ENCODE data around the gene TMEM106B.
A peak's percentile ranks its signal among the peaks of the same experiment; 100 is the strongest.
"Not testable (repeated sequence)": the region's sequence is repeated elsewhere in the genome, so short reads cannot be mapped to it uniquely, and the experiment has no call there.

Gene TMEM106B

DNA sequence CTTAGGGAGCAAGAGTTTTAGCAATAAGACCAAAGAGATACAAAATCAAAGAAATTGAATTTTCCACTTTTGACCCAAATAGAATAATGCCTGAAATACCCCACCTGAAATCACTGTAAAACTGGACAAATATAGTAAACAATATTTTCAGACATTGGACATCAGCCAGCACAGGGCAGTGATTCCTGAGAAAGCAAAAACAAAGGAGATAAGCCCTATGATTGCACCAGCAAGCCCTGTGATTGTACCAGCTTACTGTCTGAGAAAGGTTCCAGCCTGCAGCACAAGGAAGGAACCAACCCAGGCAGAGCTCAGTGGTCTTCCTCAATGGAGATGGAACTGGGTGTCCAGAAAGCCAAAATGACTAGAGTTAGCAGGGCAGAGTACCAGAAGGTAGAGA, 10.3 kb downstream of the TMEM106B start:
- Histone ChIP-seq H2AK5ac (ENCODE audit: low read length) (no peak overlapping the region), H3K27ac (ENCODE audit: low read depth, low read length) (no peak overlapping the region), H2BK15ac (replicated peaks; ENCODE audit: low read depth) (no peak overlapping the region), H3K56ac (ENCODE audit: low read length) (no peak overlapping the region), H3K79me2 (ENCODE audit: control insufficient read depth, insufficient read depth, low read length) (no peaks in the 10 kb centered on the region), H3K18ac (ENCODE audit: low read length) (no peak overlapping the region), H3K4me3 (ENCODE audit: low read length) (no peak overlapping the region), H2BK120ac (ENCODE audit: low read depth, low read length) (no peak overlapping the region), H3K23ac (ENCODE audit: low read length) (no peak overlapping the region), H3K9ac (ENCODE audit: low read length) (no peak overlapping the region), H3K27me3 (ENCODE audit: insufficient read depth, low read length, poor library complexity) (no peaks in the 10 kb centered on the region), H2BK5ac (ENCODE audit: low read length) (no peak overlapping the region), H3K4ac (ENCODE audit: low read depth, low read length) (no peak overlapping the region), H4K5ac (ENCODE audit: low read length) (no peak overlapping the region), H3K4me2 (ENCODE audit: low read length) (no peak overlapping the region), H3K4me1 (ENCODE audit: control insufficient read depth, low read depth, low read length) (no peaks in the 10 kb centered on the region), H3K36me3 (ENCODE audit: control insufficient read depth, insufficient read depth, low read length) (no peaks in the 10 kb centered on the region), H3K79me1 (ENCODE audit: low read length) (no peaks in the 10 kb centered on the region), H4K8ac (ENCODE audit: low read depth, low read length) (no peak overlapping the region)
- no peak for DNase-seq

- H3K79me2 ChIP-seq (ENCODE audit: control insufficient read depth, insufficient read depth, low read length), result no peaks in the 10 kb centered on the region
- no peak for DNase-seq
- no peaks in the 10 kb centered on the region for H3K36me3 ChIP-seq (ENCODE audit: control insufficient read depth, insufficient read depth, low read length)
These were observed 11.9 kb downstream of the TMEM106B start for GRCh38 chr7:12222889-12223579.

GRCh38 chr7:12225017-12225416, 13.9 kb downstream of the TMEM106B start:
- H3K79me1 ChIP-seq (ENCODE audit: low read length); H3K27ac ChIP-seq (ENCODE audit: low read depth, low read length); H3K79me2 ChIP-seq (ENCODE audit: control insufficient read depth, insufficient read depth, low read length); H3K4ac ChIP-seq (ENCODE audit: low read depth, low read length); H3K4me2 ChIP-seq (ENCODE audit: low read length); H2BK120ac ChIP-seq (ENCODE audit: low read depth, low read length); H3K4me1 ChIP-seq (ENCODE audit: control insufficient read depth, low read depth, low read length); H2AK5ac ChIP-seq (ENCODE audit: low read length); H2BK15ac ChIP-seq (replicated peaks; ENCODE audit: low read depth); H4K8ac ChIP-seq (ENCODE audit: low read depth, low read length); H3K27me3 ChIP-seq (ENCODE audit: insufficient read depth, low read length, poor library complexity); H3K18ac ChIP-seq (ENCODE audit: low read length); H3K9ac ChIP-seq (ENCODE audit: low read length); H2BK5ac ChIP-seq (ENCODE audit: low read length); H3K56ac ChIP-seq (ENCODE audit: low read length); H4K5ac ChIP-seq (ENCODE audit: low read length); H3K36me3 ChIP-seq (ENCODE audit: control insufficient read depth, insufficient read depth, low read length); DNase-seq; H3K23ac ChIP-seq (ENCODE audit: low read length); H3K4me3 ChIP-seq (ENCODE audit: low read length): not testable (repeated sequence)
- WGBS (ENCODE audit: extremely low coverage, insufficient coverage, low lambda C conversion rate), result no CpG with 5 or more reads among the region's 7 CpGs

More at GRCh38 chr7:12222889-12223579, 11.9 kb downstream of the TMEM106B start:
- Histone ChIP-seq H3K79me1 (ENCODE audit: low read length) (no peaks in the 10 kb centered on the region), H3K56ac (ENCODE audit: low read length) (no peak overlapping the region), H2BK15ac (replicated peaks; ENCODE audit: low read depth) (no peak overlapping the region), H3K18ac (ENCODE audit: low read length) (no peak overlapping the region), H2AK5ac (ENCODE audit: low read length) (no peak overlapping the region), H3K4ac (ENCODE audit: low read depth, low read length) (no peak overlapping the region), H3K4me3 (ENCODE audit: low read length) (no peak overlapping the region), H3K4me1 (ENCODE audit: control insufficient read depth, low read depth, low read length) (no peaks in the 10 kb centered on the region), H3K23ac (ENCODE audit: low read length) (no peak overlapping the region), H4K8ac (ENCODE audit: low read depth, low read length) (no peak overlapping the region), H3K4me2 (ENCODE audit: low read length) (no peak overlapping the region), H3K27me3 (ENCODE audit: insufficient read depth, low read length, poor library complexity) (no peaks in the 10 kb centered on the region), H2BK5ac (ENCODE audit: low read length) (no peak overlapping the region), H3K9ac (ENCODE audit: low read length) (no peak overlapping the region), H4K5ac (ENCODE audit: low read length) (no peak overlapping the region), H2BK120ac (ENCODE audit: low read depth, low read length) (no peak overlapping the region), H3K27ac (ENCODE audit: low read depth, low read length) (no peak overlapping the region)
- WGBS (ENCODE audit: extremely low coverage, insufficient coverage, low lambda C conversion rate), result 100% methylated on average over 1 of the region's 1 CpG

DNA sequence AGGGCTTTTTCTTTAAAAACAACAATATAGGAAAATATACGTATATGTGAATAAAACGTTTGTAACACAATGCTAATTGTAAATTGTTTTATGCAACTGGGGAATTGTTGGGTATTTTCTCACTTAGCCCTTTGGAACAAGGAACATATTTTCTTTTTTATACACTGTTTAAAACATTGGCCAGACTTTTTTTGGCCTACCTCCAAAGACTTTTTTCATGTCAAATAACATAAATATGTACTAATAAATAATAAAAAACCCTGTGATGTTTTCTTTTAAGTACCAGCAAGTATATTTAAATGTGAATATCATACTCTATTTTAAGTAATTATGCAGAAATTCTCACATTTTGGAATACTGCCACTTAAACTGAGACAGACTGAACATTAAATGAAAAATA, 15.7 kb downstream of the TMEM106B start:
- Histone ChIP-seq H3K4me1 (ENCODE audit: control insufficient read depth, low read depth, low read length) (no peaks in the 10 kb centered on the region), H4K8ac (ENCODE audit: low read depth, low read length) (no peak overlapping the region), H3K9ac (ENCODE audit: low read length) (no peak overlapping the region), H2AK5ac (ENCODE audit: low read length) (no peak overlapping the region), H2BK5ac (ENCODE audit: low read length) (no peak overlapping the region), H3K18ac (ENCODE audit: low read length) (no peak overlapping the region), H4K5ac (ENCODE audit: low read length) (no peak overlapping the region), H3K4me2 (ENCODE audit: low read length) (no peak overlapping the region), H3K4me3 (ENCODE audit: low read length) (no peak overlapping the region), H3K36me3 (ENCODE audit: control insufficient read depth, insufficient read depth, low read length) (no peaks in the 10 kb centered on the region), H3K27ac (ENCODE audit: low read depth, low read length) (no peak overlapping the region), H3K56ac (ENCODE audit: low read length) (no peak overlapping the region), H3K4ac (ENCODE audit: low read depth, low read length) (no peak overlapping the region), H3K79me1 (ENCODE audit: low read length) (no peaks in the 10 kb centered on the region), H3K23ac (ENCODE audit: low read length) (no peak overlapping the region), H2BK120ac (ENCODE audit: low read depth, low read length) (no peak overlapping the region), H3K27me3 (ENCODE audit: insufficient read depth, low read length, poor library complexity) (no peaks in the 10 kb centered on the region), H2BK15ac (replicated peaks; ENCODE audit: low read depth) (no peak overlapping the region), H3K79me2 (ENCODE audit: control insufficient read depth, insufficient read depth, low read length) (no peaks in the 10 kb centered on the region)
- WGBS (ENCODE audit: extremely low coverage, insufficient coverage, low lambda C conversion rate), result 100% methylated on average over 2 of the region's 2 CpGs
- DNase-seq, result no peak

DNA sequence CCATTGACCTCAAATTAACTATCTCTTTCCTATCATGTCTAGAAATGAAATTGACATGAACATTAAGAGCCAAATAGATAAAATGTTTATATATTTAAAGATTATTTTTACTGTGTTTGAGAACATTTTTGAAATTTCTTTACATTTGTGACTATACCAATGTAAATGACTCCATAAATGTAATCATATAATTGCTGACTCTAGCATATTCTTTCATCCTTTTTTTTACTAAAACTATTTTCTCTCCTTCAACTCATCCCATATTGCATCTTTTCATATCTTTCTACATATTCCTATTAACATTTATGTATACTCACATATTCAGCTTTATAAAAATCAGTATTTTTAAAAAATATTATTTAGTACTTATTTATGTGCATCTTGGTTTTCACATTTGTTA, 16.9 kb downstream of the TMEM106B start:
- no peaks in the 10 kb centered on the region for H3K79me1 ChIP-seq (ENCODE audit: low read length)
- H2BK120ac ChIP-seq (ENCODE audit: low read depth, low read length), result no peak overlapping the region
- H3K18ac ChIP-seq (ENCODE audit: low read length), result no peak overlapping the region
- no peak overlapping the region for H4K5ac ChIP-seq (ENCODE audit: low read length)
- H2BK5ac ChIP-seq (ENCODE audit: low read length), result no peak overlapping the region
- H3K56ac ChIP-seq (ENCODE audit: low read length), result no peak overlapping the region
- H3K9ac ChIP-seq (ENCODE audit: low read length), result no peak overlapping the region
- H3K79me2 ChIP-seq (ENCODE audit: control insufficient read depth, insufficient read depth, low read length), result no peaks in the 10 kb centered on the region
- H3K4ac ChIP-seq (ENCODE audit: low read depth, low read length), result no peak overlapping the region
- no peak overlapping the region for H2AK5ac ChIP-seq (ENCODE audit: low read length)
- H4K8ac ChIP-seq (ENCODE audit: low read depth, low read length), result no peak overlapping the region
- DNase-seq, result no peak
- no peak overlapping the region for H3K27ac ChIP-seq (ENCODE audit: low read depth, low read length)
- H3K4me2 ChIP-seq (ENCODE audit: low read length), result no peak overlapping the region
- no peak overlapping the region for H2BK15ac ChIP-seq (replicated peaks; ENCODE audit: low read depth)
- H3K23ac ChIP-seq (ENCODE audit: low read length), result no peak overlapping the region
- no peaks in the 10 kb centered on the region for H3K27me3 ChIP-seq (ENCODE audit: insufficient read depth, low read length, poor library complexity)
- H3K4me1 ChIP-seq (ENCODE audit: control insufficient read depth, low read depth, low read length), result no peaks in the 10 kb centered on the region
- no peak overlapping the region for H3K4me3 ChIP-seq (ENCODE audit: low read length)
- no peaks in the 10 kb centered on the region for H3K36me3 ChIP-seq (ENCODE audit: control insufficient read depth, insufficient read depth, low read length)

DNA sequence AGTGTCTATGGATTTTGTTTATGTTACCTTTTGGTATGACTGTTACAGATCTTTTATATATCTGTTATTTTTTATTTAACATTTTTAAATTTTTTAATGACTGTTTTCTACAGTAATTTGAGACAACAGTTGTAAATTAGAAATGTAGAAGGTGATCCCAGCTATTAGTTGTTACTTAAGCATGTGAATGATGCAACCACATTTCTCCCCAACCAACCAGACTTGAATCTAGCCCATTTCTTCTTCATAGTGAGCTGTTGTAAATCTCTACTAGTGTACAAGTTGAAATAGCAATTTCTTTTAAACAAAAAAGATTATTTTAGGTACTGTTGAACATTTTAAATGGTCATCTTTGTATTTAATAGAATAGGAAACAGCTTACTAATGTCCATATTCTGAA, 18.0 kb downstream of the TMEM106B start:
- no peaks in the 10 kb centered on the region for H3K79me2 ChIP-seq (ENCODE audit: control insufficient read depth, insufficient read depth, low read length)
- no peaks in the 10 kb centered on the region for H3K27me3 ChIP-seq (ENCODE audit: insufficient read depth, low read length, poor library complexity)

More for the DNA sequence above, 18.0 kb downstream of the TMEM106B start:
- no peak overlapping the region for H3K4me2 ChIP-seq (ENCODE audit: low read length)
- no peak overlapping the region for H3K4me3 ChIP-seq (ENCODE audit: low read length)
- H4K8ac ChIP-seq (ENCODE audit: low read depth, low read length), result no peak overlapping the region
- H3K4ac ChIP-seq (ENCODE audit: low read depth, low read length), result no peak overlapping the region
- H3K79me1 ChIP-seq (ENCODE audit: low read length), result no peaks in the 10 kb centered on the region
- no peak overlapping the region for H3K27ac ChIP-seq (ENCODE audit: low read depth, low read length)
- no peak overlapping the region for H3K23ac ChIP-seq (ENCODE audit: low read length)
- no peaks in the 10 kb centered on the region for H3K4me1 ChIP-seq (ENCODE audit: control insufficient read depth, low read depth, low read length)
- peak; percentile 18 for DNase-seq
- H2BK5ac ChIP-seq (ENCODE audit: low read length), result no peak overlapping the region
- no peak overlapping the region for H2AK5ac ChIP-seq (ENCODE audit: low read length)
- no peak overlapping the region for H2BK120ac ChIP-seq (ENCODE audit: low read depth, low read length)
- H3K9ac ChIP-seq (ENCODE audit: low read length), result no peak overlapping the region
- H3K36me3 ChIP-seq (ENCODE audit: control insufficient read depth, insufficient read depth, low read length), result no peaks in the 10 kb centered on the region
- H3K56ac ChIP-seq (ENCODE audit: low read length), result no peak overlapping the region
- no peak overlapping the region for H4K5ac ChIP-seq (ENCODE audit: low read length)
- H2BK15ac ChIP-seq (replicated peaks; ENCODE audit: low read depth), result no peak overlapping the region
- H3K18ac ChIP-seq (ENCODE audit: low read length), result no peak overlapping the region

Data from mesendoderm (in vitro differentiated cells).